GM18870 (cell line): ENCODE results near the gene ANKRD18A.
"Not testable (repeated sequence)": the region's sequence is repeated elsewhere in the genome, so short reads cannot be mapped to it uniquely, and the experiment has no call there.

Experiments
- ATAC-seq: cut with Tn5 transposase; IDR thresholded peaks from one replicate; pipeline ENCODE4 v1.9.1; 2021; ENCODE audit warnings: moderate library complexity; ENCODE audit not compliant: unreplicated experiment

ANKRD18A gene

GRCh38 chr9:38546497-38547163, 73.8 kb downstream of the ANKRD18A start:
- not testable (repeated sequence) for ATAC-seq

- ATAC-seq = not testable (repeated sequence)
Measured at GRCh38 chr9:38540535-38540934, 79.9 kb downstream of the ANKRD18A start.

GRCh38 chr9:38529317-38529716, 91.1 kb downstream of the ANKRD18A start:
- ATAC-seq = no peak

DNA sequence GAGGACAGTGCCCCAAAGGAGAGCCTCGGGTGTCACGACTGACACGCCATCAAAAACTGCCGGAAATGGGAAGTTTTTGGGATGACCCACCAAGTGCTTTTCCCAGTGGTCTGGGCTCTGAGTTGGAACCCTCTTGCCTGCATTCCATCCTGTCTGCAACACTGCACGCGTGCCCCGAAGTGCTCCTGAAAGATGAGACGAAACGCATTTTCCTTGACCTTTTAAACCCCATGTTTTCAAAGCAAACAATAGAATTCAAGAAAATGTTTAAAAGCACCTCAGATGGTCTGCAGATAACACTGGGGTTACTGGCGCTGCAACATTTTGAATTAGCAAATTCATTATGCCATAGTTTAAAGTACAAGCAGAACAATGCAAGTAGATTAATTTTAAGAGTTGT, 92.9 kb downstream of the ANKRD18A start:
- ATAC-seq = no peak

GRCh38 chr9:38526591-38526990, 93.8 kb downstream of the ANKRD18A start:
- no peak for ATAC-seq

- ATAC-seq = no peak
Measured at GRCh38 chr9:38523121-38523520, 97.3 kb downstream of the ANKRD18A start.

GRCh38 chr9:38521762-38522161, 98.6 kb downstream of the ANKRD18A start:
- no peak for ATAC-seq
